Stomach (tissue), 4 donors: ENCODE data around the gene CCSER1.

Experiments used
- POLR2A ChIP-seq, 4 donors: fragments of 450-650 bp; IDR thresholded peaks; one replicate each; pipeline ENCODE4 v1.6.1; 2016; ENCODE audit warnings: antibody characterized with exemption in 4 of 4, control low read depth in 2 of 4, mild to moderate bottlenecking in 1 of 4, moderate library complexity in 1 of 4
- POLR2AphosphoS5 ChIP-seq, 3 donors: sonication (generic); formaldehyde crosslinking; IDR thresholded peaks; one replicate each; pipeline ENCODE4 v1.6.1; 2016; ENCODE audit warnings: antibody characterized with exemption in 3 of 3

DNA sequence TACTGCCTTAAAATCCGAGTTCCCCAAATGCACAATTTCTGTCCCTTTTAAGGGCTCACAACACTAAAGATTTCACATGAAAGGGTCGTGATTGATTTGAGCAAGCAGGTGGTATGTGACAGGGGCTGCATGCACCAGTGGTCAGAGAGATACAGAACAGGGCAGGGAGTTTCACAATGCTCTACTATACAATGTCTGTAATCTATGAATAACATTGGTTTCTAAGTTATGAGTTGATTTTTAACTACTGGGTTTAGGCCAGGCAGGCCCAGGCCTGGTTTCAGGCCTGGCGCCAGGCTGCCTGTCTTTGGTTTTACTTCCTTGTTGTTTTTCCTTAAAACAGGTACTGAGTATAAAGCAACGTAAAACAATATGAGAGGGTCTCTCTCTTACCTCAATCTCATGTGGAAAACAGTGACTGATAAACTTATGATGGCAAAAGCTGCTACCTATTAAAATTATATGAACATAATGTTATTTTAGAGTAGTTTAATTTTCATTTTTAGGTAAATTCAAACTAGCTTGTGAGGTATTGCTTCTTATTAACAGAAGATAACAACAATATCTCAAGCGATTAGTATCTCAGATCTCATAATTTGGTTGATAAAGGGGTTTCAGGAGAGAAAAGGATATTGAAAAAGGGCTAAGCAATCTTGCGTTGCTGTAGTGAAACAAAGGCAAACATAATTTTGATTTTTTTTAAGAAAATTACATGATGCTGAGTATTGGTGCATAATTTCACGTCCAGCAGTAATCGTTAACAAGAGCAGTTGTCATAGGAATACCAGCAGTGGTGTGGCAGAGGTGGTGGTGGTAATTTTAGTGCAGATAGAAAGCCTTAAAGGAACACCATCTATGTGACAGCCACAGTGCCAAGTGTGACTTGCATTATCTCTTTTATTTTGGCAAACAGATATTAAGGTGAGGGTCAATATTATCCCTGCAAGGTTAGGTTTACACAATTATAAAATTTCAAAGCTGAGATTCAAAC lies 1232.1 kb downstream of the CCSER1 start:
- TF ChIP-seq POLR2AphosphoS5 (IDR thresholded peaks at IDR 0.05) (no peak), POLR2A (IDR thresholded peaks at IDR 0.05) (no peak)
